ENCODE results near the gene SORL1. TPM values are rescaled to one million over a fixed set of nuclear protein-coding genes. Genes with fewer than 3 reads are reported as not detected.

Gene SORL1
- polyA plus RNA-seq, 12 donors = 1.6 to 17.6 (median 2.6) TPM; not detected in 1

DNA sequence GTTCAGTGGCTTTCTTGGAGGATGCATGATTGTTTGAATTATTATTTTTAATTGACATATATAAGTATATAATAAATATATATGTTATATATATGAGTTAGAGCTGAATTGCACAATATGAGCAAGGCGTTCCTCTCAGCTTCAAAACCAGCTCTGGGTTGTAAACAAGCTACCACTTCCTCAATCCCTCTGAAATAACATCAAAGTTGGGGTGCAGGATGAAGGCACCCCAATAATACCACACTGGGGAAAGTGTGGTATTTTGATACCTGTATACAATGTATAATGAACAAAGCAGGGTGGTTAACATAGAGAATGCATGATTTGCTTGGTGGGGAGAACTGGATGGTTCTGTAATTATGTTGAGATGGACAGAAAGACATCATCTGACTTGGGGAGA is 1.7 kb upstream of the SORL1 start:
- no peak for DNase-seq

DNA sequence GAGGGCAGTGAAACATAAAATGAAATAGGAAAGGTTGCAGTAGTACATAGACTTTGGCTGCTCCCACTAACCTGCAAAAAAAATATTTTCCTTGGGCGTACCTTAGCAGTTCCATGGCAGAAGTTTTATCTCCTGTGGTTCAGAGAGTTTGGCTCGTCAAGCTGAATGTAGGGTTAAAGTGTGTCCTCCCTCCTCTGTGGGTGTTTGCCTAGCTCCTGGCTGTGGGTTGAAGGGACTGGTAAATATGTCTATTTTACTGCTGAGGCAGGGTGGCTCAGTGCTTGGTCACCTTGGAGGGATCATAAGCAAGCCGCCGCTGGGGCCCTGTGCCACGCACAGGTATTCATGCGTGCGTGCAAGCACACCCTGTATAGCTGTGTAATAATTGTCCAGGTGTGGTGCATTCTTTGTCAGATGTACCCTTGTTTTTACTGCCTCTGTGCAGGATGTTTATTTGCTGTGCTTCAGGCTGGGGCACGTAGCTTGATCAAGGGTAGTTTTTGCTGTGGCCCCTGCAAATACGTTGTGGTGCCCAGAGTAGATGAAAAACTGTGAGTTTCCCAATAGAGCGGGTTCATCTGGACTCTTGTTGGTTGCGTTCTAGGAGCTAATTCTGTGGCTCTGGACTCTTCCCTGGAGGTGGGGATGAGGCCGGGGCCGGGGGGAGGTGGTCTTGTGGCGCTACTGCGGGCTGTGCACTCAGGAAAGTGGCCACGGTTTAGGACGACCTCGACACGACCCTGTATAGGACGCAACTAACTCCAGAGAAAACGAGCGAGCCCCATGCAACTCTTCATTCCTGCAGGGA is 732 bp upstream of the SORL1 start:
- DNase-seq = no peak

DNA sequence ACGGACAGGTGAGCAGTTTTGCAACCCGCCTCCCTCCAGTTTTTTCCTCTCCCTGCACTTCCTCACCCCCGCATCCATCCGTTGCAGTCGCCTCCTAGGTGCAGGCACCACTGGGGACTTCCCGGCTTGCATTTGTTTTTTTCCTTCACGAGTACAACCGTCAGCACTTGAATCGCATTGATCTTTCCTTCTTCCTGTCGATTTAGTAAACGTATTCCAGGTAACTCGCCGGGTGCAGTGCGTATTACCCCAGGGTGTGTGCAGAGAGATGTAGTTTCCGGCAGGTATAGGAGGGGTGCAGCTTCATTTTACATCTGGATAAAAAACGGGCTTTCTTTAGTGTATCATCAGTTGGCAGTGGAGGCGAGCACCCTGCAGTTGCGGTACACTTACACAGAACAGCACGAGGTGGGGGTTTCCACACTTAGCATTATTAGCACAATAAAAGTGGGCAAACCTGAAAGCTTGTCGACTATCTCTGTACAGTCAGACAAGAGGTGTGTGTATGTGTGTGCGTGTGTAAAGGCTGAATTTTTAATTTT is 566 bp downstream of the SORL1 start, which contains the start of gene SORL1-AS1:
Gene SORL1-AS1 (minus strand): TSS at position 359 of the 542 bp plus-strand sequence.
- no peak for DNase-seq

DNA sequence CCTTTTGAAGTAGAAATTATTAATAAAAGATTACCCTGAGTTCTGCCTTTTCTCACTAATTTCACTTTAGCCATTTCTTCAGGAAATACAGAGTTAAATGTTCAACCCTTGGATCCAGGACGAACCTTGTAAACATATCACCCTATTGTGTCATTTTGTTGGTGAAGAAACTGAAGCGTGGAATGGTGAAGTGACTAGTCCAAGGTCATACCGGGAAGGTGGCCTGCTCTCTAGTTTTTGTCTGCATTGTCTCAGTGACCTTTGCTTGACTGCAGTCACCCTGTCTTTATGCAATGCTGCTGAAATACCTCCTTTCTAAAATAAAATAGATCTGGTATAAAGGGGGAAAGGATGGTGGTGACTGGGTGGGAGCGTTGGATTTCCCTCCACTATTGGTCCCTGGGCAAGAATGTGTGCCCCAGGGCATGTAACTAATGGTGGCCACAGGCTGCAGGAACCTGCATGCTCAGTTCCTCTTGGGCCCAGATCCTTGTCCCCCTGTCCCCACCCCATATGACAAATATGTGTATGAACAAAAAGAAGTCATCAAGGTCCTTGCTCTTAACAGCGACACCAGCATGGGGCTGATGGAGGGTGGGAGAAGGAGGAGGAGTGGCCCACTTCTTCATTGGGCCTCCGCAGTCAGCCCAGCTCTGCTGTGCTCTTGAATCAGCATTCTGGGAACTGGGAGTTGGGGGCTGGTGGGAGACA is 1.6 kb downstream of the SORL1 start:
- no peak for DNase-seq

DNA sequence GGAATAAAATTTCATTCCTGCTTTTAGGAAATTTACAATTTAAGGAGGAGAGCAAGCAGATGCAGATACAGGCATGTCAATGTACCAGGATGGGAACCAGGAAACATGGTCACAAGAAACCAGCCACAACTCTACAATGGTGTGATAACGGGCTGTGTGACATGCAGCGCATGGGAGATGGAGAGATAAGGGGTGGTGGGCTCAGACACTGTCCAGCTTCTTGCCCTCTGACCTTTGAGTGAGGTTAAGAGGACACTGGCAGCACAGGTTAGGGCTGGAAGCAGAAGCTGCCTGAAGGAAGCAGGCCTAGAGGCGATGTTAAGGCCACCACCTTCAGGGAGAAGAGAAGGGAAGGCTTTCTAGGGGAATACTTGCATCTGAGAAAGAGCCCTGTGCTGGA is 3.0 kb downstream of the SORL1 start:
- DNase-seq = no peak

DNA sequence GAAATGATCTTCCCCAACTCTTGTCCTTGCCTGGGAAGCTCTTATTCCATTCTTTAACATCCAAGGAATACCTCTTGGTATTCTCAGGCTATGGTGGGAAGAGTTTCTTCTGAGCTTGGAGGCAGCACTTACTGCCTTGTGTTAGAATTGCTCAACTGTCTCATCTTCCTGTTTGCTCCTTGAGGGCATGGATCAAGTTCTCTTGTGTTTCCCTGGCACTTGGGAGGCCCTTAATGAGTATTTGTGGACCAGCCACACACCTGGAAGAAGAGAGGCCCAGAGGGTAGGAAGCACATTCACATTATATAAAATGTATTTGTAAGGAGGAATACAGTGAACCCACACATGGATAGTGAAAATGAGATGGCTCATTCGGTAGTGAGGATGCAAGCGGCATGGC is 4.0 kb downstream of the SORL1 start:
- no peak for DNase-seq

- no peak for DNase-seq
Measured at GRCh38 chr11:121456816-121457431, 4.8 kb downstream of the SORL1 start.

- DNase-seq = no peak
Measured at GRCh38 chr11:121458551-121458950, 6.4 kb downstream of the SORL1 start.

DNA sequence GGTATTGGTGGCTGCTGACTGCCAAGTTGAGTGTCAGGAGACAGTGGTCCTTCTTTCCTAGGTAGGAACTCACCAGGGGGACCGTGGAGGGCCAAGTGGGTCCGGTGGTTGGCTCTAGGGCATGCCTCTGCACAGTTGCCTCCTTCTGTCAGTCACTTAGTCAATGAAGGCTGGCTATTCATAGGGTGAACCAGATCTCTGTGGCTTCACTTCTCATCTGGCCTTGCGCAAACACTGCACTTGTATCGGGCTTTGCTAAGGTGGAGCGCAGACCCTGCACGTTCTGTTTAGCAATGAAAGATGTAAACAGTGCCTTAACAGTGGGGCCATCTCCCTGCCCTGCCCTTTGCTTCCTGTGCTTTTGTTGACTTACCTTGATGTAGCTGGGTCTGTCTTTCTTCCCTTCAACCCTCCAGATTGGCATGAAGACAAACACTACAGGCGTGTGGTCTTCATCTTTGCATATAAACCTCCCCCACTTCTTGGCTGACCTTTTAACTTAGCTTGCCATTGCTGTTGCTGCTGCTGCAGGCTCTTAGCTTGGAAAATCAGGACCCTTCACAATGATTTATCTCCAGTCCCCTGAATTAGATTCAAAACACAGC is 7.4 kb downstream of the SORL1 start:
- DNase-seq = no peak

- DNase-seq = no peak
Measured at GRCh38 chr11:121460941-121461514, 8.9 kb downstream of the SORL1 start.

GRCh38 chr11:121461843-121462242 is 9.7 kb downstream of the SORL1 start:
- DNase-seq = no peak

- DNase-seq = no peak
Measured at GRCh38 chr11:121463689-121464335, 11.7 kb downstream of the SORL1 start.

DNA sequence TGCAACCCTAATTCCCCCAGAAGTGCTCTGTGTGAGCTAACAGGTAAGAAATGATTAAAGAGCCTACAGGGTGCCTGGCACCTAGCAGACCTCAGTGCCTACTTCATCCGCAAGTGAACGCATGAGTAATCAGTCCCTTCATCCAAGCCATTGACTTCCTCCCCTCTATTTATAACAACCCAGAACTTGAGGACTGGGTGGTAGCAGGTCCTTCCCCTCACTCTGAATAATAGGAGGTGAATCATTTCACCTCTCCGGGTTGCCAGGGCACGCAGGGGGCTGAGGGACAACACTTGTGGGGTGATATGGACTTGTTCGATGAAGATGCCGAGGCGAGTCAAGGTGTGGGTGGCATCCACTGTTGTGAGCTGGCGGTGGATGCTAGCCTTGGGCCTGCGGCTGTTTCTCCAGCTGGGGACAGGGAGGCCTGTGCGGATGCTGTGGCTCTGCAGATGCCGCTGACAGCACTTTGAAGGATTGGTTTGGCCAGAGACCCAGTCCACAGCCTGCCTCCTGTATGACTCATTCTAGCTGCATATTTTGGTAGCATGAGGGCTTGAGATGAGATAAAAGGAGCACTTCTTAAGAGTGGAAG is 12.3 kb downstream of the SORL1 start:
- DNase-seq = no peak

DNA sequence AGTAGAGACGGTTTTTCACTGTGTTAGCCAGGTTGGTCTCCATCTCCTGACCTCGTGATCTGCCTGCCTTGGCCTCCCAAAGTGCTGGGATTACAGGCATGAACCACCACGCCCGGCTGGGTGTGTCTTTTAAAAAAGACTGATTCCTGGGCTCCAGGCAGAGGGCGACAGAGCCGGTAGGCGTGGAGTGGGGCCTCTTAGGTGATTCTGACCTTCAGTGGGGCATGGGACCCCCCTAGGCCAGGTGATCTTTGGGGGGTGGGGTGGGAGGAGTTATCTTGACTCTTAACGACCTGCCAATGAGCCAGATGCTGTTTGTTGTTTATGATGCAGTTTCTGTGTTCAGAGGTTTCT is 13.6 kb downstream of the SORL1 start:
- DNase-seq = no peak

DNA sequence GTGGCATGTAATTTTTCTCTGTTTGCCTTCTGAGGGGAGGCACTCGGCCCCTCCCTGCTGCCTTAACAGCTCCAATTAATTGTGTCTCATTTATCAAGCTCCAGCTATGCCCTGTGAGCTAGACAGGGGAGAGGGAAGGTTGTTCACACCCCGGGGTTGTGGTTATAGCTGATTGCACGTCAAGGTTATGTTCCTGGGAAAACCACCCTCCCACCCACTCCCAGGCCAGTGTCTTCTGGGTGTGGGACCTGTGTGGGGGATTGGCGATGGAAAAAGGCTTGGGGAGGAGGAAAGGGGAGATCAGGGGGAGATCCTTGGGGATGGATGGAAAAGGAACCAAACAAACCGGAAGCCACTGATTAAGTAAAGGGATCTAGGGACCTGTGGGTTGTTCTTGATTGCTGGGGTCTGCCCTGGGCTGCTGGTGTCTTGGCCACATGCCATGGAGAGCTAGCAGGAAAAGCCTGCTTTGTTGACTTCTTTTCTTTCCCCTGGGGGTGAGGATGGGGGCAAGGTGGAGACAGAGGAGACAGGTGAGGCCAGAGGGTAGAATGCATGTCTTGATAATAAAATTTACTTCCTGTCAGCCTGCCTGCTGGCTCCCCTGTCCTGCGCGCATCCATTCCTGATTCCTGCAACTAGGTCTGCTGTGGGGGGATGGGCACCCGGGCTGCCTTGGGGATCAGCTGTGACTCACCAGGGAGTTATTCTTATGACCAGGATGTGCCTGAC is 14.1 kb downstream of the SORL1 start:
- no peak for DNase-seq

DNA sequence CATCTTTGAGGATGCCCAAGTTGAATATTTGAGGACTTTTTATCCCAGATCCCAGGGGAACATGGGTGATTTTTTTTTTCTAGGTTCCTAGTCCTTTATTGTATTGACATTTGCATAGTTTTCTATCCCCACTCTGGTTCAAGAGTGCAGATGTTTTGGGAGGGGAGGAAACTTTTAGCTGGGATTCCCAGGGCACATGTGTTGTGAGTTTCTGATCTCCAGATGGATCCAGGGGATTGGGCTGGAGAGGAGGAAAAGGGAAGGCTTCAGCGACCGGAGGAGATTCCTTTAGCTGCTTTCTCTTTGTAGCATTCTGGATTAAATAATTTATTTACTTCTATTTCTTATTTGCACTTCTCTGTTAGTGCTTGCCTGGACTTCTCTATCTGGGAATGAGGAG is 15.4 kb downstream of the SORL1 start:
- no peak for DNase-seq

DNA sequence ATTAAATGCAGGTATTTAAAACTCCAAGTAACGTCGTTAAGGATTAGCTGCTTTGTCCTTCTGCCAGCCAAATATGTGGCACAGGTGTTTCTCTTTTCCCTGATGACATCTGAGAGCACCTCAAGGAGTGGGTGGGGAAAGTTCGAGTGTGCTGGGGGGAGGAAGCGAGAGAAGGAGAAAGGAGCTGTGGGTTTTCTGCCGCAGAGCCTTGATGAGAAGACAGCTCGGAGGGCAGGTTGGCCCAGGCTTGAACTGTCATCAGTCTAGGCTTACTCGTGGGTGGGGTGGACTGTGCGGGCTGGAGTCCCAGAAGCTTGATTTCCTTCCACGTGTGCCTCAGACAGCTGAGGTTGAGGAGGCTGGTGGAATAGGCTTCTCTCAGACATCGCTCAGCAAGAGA is 15.9 kb downstream of the SORL1 start:
- DNase-seq = no peak

DNA sequence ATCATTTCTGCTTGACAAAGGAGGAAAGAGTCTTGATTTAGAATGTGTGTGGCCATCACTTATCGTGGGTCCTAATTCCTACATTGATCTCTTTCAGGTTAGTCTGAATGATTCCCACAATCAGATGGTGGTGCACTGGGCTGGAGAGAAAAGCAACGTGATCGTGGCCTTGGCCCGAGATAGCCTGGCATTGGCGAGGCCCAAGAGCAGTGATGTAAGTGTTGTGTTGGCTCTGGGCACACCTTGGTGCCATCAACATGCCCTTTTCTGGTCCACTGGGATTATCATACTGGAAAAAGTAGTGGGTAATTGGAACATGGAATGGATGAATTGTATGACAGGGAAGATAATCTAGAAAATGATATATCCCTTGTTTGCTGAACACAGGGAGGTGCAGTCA is 17.8 kb downstream of the SORL1 start:
- no peak for DNase-seq

DNA sequence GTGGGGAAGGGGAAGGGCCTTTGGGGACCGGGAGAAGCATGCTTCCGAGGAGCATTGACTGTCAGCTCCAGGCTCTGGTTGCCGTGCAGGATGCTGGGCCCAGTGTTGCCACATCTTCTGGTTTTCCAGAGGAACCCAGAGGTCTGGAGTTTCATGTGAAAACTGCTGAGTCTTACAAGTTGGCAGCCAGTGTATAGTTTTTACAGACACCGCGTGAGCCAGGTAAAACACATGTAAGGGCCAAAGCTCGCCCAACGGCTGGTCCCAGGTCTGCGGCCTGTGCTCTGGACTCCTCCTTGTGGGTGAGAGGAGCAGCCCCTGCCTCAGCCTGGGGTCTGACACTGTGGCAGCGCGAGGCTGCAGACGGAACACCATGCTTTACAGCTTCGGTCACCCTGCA is 19.1 kb downstream of the SORL1 start:
- no peak for DNase-seq

GRCh38 chr11:121472312-121472711 is 20.2 kb downstream of the SORL1 start:
- DNase-seq = no peak
